Liver (tissue), 9 donors: ENCODE results near the gene MAML3. TPM values are rescaled to one million over a fixed set of nuclear protein-coding genes. Genes with fewer than 3 reads are reported as not detected.

Experiments used
- DNase-seq: peaks from one replicate; pipeline ENCODE4 v3.0.0-alpha.2; 2017; ENCODE audit warnings: low spot score
- H3K27ac ChIP-seq, 2 donors: one replicate each; pipeline ENCODE4 v1.7.0; 2013; ENCODE audit warnings: inconsistent platforms in 2 of 2, low read length in 2 of 2, control low read depth in 1 of 2, low read depth in 1 of 2, mild to moderate bottlenecking in 1 of 2
- H3K27me3 ChIP-seq, 4 donors: one replicate each; pipeline versions ENCODE4 v1.6.1 to v1.7.0; 2013; ENCODE audit warnings: low read length in 3 of 4, inconsistent platforms in 1 of 4, mild to moderate bottlenecking in 1 of 4, moderate library complexity in 1 of 4; ENCODE audit not compliant: control insufficient read depth in 4 of 4, insufficient read depth in 4 of 4
- H3K36me3 ChIP-seq, 4 donors: one replicate each; pipeline versions ENCODE4 v1.6.1 to v1.7.0; 2013; ENCODE audit warnings: low read length in 3 of 4, mild to moderate bottlenecking in 3 of 4, low read depth in 1 of 4, moderate library complexity in 1 of 4; ENCODE audit not compliant: control insufficient read depth in 4 of 4, insufficient read depth in 3 of 4
- H3K4me1 ChIP-seq, 4 donors: one replicate each; pipeline versions ENCODE4 v1.6.1 to v1.7.0; 2013; ENCODE audit warnings: low read length in 3 of 4, mild to moderate bottlenecking in 3 of 4, moderate library complexity in 1 of 4; ENCODE audit not compliant: control insufficient read depth in 4 of 4, insufficient read depth in 4 of 4
- H3K4me3 ChIP-seq, 3 donors: one replicate each; pipeline versions ENCODE4 v1.6.1 to v1.7.0; 2013; ENCODE audit warnings: low read length in 3 of 3, control low read depth in 1 of 3, low read depth in 1 of 3, mild to moderate bottlenecking in 1 of 3
- H3K9ac ChIP-seq, 2 donors: one replicate each; pipeline ENCODE4 v1.7.0; 2013; ENCODE audit warnings: low read length in 2 of 2, mild to moderate bottlenecking in 2 of 2, moderate library complexity in 2 of 2, control low read depth in 1 of 2, low read depth in 1 of 2
- H3K9me3 ChIP-seq, 4 donors: one replicate each; pipeline versions ENCODE4 v1.6.1 to v1.7.0; 2013; ENCODE audit warnings: low read length in 3 of 4; ENCODE audit not compliant: control insufficient read depth in 4 of 4
- CTCF ChIP-seq: fragments of 150-350 bp; IDR thresholded peaks from 2 replicates; pipeline ENCODE4 v1.5.1; 2017; ENCODE audit warnings: improper control_type of control experiment, low read depth, low read length; ENCODE audit not compliant: missing input control
- EGR1 ChIP-seq, 2 donors: IDR thresholded peaks; 2 replicates each; pipeline ENCODE4 v1.6.1; 2016 to 2018; ENCODE audit warnings: antibody characterized with exemption in 2 of 2, low read depth in 2 of 2
- FOXA1 ChIP-seq: IDR thresholded peaks from 2 replicates; pipeline ENCODE4 v1.6.1; 2016; ENCODE audit warnings: antibody characterized with exemption
- FOXA2 ChIP-seq: IDR thresholded peaks from 2 replicates; pipeline ENCODE4 v1.6.1; 2016; ENCODE audit warnings: antibody characterized with exemption
- GABPA ChIP-seq, 2 donors: IDR thresholded peaks in 1 of 2; conservative IDR thresholded peaks in 1 of 2; 2 replicates each; pipeline ENCODE4 v1.6.1; 2016; ENCODE audit warnings: antibody characterized with exemption in 2 of 2, mild to moderate bottlenecking in 1 of 2, moderate library complexity in 1 of 2
- HNF4A ChIP-seq, 2 donors: conservative IDR thresholded peaks; 2 replicates each; pipeline ENCODE4 v1.6.1; 2016; ENCODE audit warnings: antibody characterized with exemption in 2 of 2, mild to moderate bottlenecking in 2 of 2
- JUND ChIP-seq, 2 donors: IDR thresholded peaks; 2 replicates each; pipeline ENCODE4 v1.6.1; 2016; ENCODE audit warnings: antibody characterized with exemption in 2 of 2
- RAD21 ChIP-seq, 2 donors: IDR thresholded peaks; 2 replicates each; pipeline ENCODE4 v1.6.1; 2016; ENCODE audit warnings: antibody characterized with exemption in 2 of 2, mild to moderate bottlenecking in 2 of 2
- RXRA ChIP-seq, 2 donors: IDR thresholded peaks; 2 replicates each; pipeline ENCODE4 v1.6.1; 2017 to 2018; ENCODE audit warnings: antibody characterized with exemption in 2 of 2, mild to moderate bottlenecking in 1 of 2
- SP1 ChIP-seq: IDR thresholded peaks from 2 replicates; pipeline ENCODE4 v1.6.1; 2018; ENCODE audit warnings: antibody characterized with exemption, mild to moderate bottlenecking
- TAF1 ChIP-seq: conservative IDR thresholded peaks from 2 replicates; pipeline ENCODE4 v1.6.1; 2016; ENCODE audit warnings: antibody characterized with exemption, mild to moderate bottlenecking
- YY1 ChIP-seq: IDR thresholded peaks from 2 replicates; pipeline ENCODE4 v1.6.1; 2016; ENCODE audit warnings: antibody characterized with exemption, mild to moderate bottlenecking
- ZBTB33 ChIP-seq: IDR thresholded peaks from 2 replicates; pipeline ENCODE4 v1.6.1; 2016; ENCODE audit warnings: antibody characterized with exemption
- WGBS: extraction: QIAGEN DNeasy Blood & Tissue Kit; methylation state at CpG from one replicate; pipeline ENCODE4 v1.1.7; 2013; 5-methylcytosine and 5-hydroxymethylcytosine counted together
- polyA plus RNA-seq, 2 donors: library from polyadenylated mRNA; stranded (reverse) in 1 of 2; unstranded in 1 of 2; fragments of 200-250 nt in 1 of 2; fragments of >200 nt in 1 of 2; fragmentation: Nextera tagmentation in 1 of 2; extraction: Ambion mirVana in 1 of 2; gene quantifications; one replicate each; pipeline versions ENCODE4 v1.2.1 to v1.2.3, GENCODE V29; 2013 to 2015
- total RNA-seq, 2 donors: library from RNA; depleted of rRNA; stranded (reverse); fragments of >200 nt; gene quantifications; one replicate each; pipeline ENCODE4 v1.2.3, GENCODE V29; 2014
- TF ChIP-seq, protein P1 (sequence below): IDR thresholded peaks from 2 replicates; pipeline ENCODE4 v1.6.1; 2016; ENCODE audit warnings: antibody characterized with exemption
- TF ChIP-seq, protein P2 (sequence below): IDR thresholded peaks from 2 replicates; pipeline ENCODE4 v1.6.1; 2016; ENCODE audit warnings: antibody characterized with exemption
- donor health status: healthy.
- donor health status: healthy.
- donor health status: healthy.
- donor health status: healthy.
- donor health status: healthy.

Gene MAML3
- total and polyA plus RNA-seq, 4 donors: 1.3 to 4.3 (median 2.7) TPM

DNA sequence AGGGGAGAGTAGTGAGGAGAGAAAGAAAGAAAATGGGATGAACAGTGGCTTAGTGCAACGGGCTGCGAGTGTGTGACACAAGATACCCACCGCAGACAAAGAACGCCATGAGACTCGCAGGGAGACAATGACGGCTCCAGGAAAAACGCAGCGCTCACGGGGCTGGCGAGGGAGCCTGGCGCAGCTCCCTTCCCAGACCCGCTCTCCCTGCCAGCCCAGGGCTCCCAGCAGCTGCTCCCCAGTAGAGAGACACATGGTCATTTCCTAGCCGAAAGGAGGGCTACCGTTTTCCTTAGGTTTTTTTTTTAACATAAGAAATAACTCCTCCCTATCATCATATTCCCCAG, 149.5 kb downstream of the MAML3 start:
- Histone ChIP-seq H3K9ac (peak overlapping the region in 1 of 2 donors; percentile 3), H3K9me3 (no peaks in the 10 kb centered on the region), H3K27ac (no peak overlapping the region), H3K4me3 (peak overlapping the region in 2 of 3 donors; percentile 36 to 44), H3K27me3 (no peaks in the 10 kb centered on the region), H3K36me3 (no peaks in the 10 kb centered on the region), H3K4me1 (peaks cover 2 to 7% (median 3%) of the 10 kb centered on the region in 4 donors)
- TF ChIP-seq RXRA (IDR thresholded peaks at IDR 0.05) (no peak), YY1 (no peak), FOXA1 (no peak), RAD21 (IDR thresholded peaks at IDR 0.05) (peak; percentile 16 to 50), EGR1 (IDR thresholded peaks at IDR 0.05; ENCODE audit: low read depth in 2 of 2) (no peak), HNF4A (conservative IDR thresholded peaks at IDR 0.05) (no peak)
- no peak for DNase-seq
- 23% methylated on average over 14 of the region's 14 CpGs for WGBS

- Histone ChIP-seq H3K27ac (no peak overlapping the region), H3K27me3 (no peaks in the 10 kb centered on the region), H3K9ac (peak overlapping the region in 1 of 2 donors; percentile 36), H3K4me1 (peaks cover 2 to 7% (median 3%) of the 10 kb centered on the region in 4 donors), H3K4me3 (peak overlapping the region in 2 of 3 donors; percentile 36 to 44), H3K36me3 (no peaks in the 10 kb centered on the region), H3K9me3 (no peaks in the 10 kb centered on the region)
- 75% methylated on average over 6 of the region's 6 CpGs for WGBS
- DNase-seq: no peak
- TF ChIP-seq RXRA (IDR thresholded peaks at IDR 0.05): no peak
- TF ChIP-seq SP1: no peak
- no peak for TF ChIP-seq YY1
- no peak for TF ChIP-seq ZBTB33
- TF ChIP-seq TAF1: no peak
- TF ChIP-seq FOXA2: no peak
- TF ChIP-seq JUND (IDR thresholded peaks at IDR 0.05): no peak
- TF ChIP-seq, protein P1, sequence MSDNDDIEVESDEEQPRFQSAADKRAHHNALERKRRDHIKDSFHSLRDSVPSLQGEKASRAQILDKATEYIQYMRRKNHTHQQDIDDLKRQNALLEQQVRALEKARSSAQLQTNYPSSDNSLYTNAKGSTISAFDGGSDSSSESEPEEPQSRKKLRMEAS: no peak
- no peak for TF ChIP-seq CTCF
- TF ChIP-seq FOXA1: no peak
- no peak for TF ChIP-seq GABPA (IDR thresholded peaks at IDR 0.05 in 1 of 2, conservative IDR thresholded peaks at IDR 0.05 in 1 of 2)
- TF ChIP-seq, protein P2, sequence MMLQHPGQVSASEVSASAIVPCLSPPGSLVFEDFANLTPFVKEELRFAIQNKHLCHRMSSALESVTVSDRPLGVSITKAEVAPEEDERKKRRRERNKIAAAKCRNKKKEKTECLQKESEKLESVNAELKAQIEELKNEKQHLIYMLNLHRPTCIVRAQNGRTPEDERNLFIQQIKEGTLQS: no peak
Observed at GRCh38 chr4:140003876-140004548, 150.0 kb downstream of the MAML3 start.
